Naive thymus-derived CD4-positive, alpha-beta T cell (primary cell): ENCODE results near the gene MMS22L. TPM values are rescaled to one million over a fixed set of nuclear protein-coding genes. Genes with fewer than 3 reads are reported as not detected.
A peak's percentile ranks its signal among the peaks of the same experiment; 100 is the strongest.

Experiments used
- ATAC-seq: fragments of 150-1000 bp; cut with Tn5 transposase; 2 replicates; pipeline ENCODE4 v1.10.0; 2021; ENCODE audit warnings: mild to moderate bottlenecking, moderate library complexity
- CTCF ChIA-PET: fragments of 350-600 bp; sonication (Branson Sonifier 250); formaldehyde crosslinking; loops from one replicate; lab custom pipeline; 2021; ENCODE audit warnings: antibody characterized with exemption; lab: Charles Lee
- POLR2A ChIA-PET: fragments of 350-600 bp; sonication (Branson Sonifier 250); formaldehyde crosslinking; loops from one replicate; lab custom pipeline; 2021; ENCODE audit warnings: antibody characterized with exemption, inconsistent platforms; lab: Charles Lee
- DNase-seq, 9 donors: peaks; one replicate each; pipeline versions ENCODE4 v3.0.0 to v3.0.0-alpha.2; 2020 to 2022; ENCODE audit warnings: mixed read lengths in 1 of 9
- H3K27ac ChIP-seq: one replicate; pipeline ENCODE4 v1.7.0; 2013; ENCODE audit warnings: mild to moderate bottlenecking, low read depth, low read length, moderate library complexity
- H3K27me3 ChIP-seq, 2 donors: one replicate each; pipeline ENCODE4 v1.7.0; 2013; ENCODE audit warnings: low read length in 2 of 2, mild to moderate bottlenecking in 2 of 2, moderate library complexity in 2 of 2; ENCODE audit not compliant: control insufficient read depth in 2 of 2, insufficient read depth in 2 of 2
- H3K36me3 ChIP-seq, 3 experiments: 1 replicate in 2 of 3; 2 replicates in 1 of 3; pipeline ENCODE4 v1.7.0; 2013; ENCODE audit warnings: low read length in 3 of 3, mild to moderate bottlenecking in 3 of 3, moderate library complexity in 1 of 3; ENCODE audit not compliant: insufficient read depth in 3 of 3, control insufficient read depth in 2 of 3
- H3K4me1 ChIP-seq, 2 donors: one replicate each; pipeline ENCODE4 v1.7.0; 2013; ENCODE audit warnings: low read length in 2 of 2, mild to moderate bottlenecking in 2 of 2, moderate library complexity in 1 of 2; ENCODE audit not compliant: control insufficient read depth in 2 of 2, insufficient read depth in 2 of 2
- H3K4me3 ChIP-seq: 2 replicates; pipeline ENCODE4 v1.7.0; 2013; ENCODE audit warnings: mild to moderate bottlenecking, low read length
- H3K9me3 ChIP-seq, 3 experiments: 1 replicate in 2 of 3; 2 replicates in 1 of 3; pipeline ENCODE4 v1.7.0; 2013; ENCODE audit warnings: low read length in 3 of 3; ENCODE audit not compliant: control insufficient read depth in 2 of 3
- H3K27ac Mint-ChIP-seq, 9 donors: one replicate each; pipeline ENCODE4 v1.8.0; 2020 to 2022; ENCODE audit warnings: mixed read lengths in 9 of 9, mild to moderate bottlenecking in 8 of 9, moderate library complexity in 5 of 9, inconsistent platforms in 2 of 9
- H3K27me3 Mint-ChIP-seq, 5 donors: one replicate each; pipeline ENCODE4 v1.8.0; 2021 to 2022; ENCODE audit warnings: mixed read lengths in 5 of 5, mild to moderate bottlenecking in 1 of 5
- H3K36me3 Mint-ChIP-seq, 5 donors: one replicate each; pipeline ENCODE4 v1.8.0; 2020 to 2022; ENCODE audit warnings: mixed read lengths in 5 of 5, mild to moderate bottlenecking in 3 of 5, inconsistent platforms in 1 of 5
- H3K4me1 Mint-ChIP-seq, 7 donors: one replicate each; pipeline ENCODE4 v1.8.0; 2020 to 2022; ENCODE audit warnings: mixed read lengths in 7 of 7, mild to moderate bottlenecking in 3 of 7, inconsistent platforms in 1 of 7
- H3K4me3 Mint-ChIP-seq, 10 donors: one replicate each; pipeline ENCODE4 v1.8.0; 2020 to 2022; ENCODE audit warnings: mild to moderate bottlenecking in 10 of 10, mixed read lengths in 10 of 10, moderate library complexity in 6 of 10, inconsistent platforms in 2 of 10
- H3K9me3 Mint-ChIP-seq, 11 donors: one replicate each; pipeline ENCODE4 v1.8.0; 2020 to 2022; ENCODE audit warnings: mixed read lengths in 11 of 11, mild to moderate bottlenecking in 4 of 11, inconsistent platforms in 1 of 11, moderate library complexity in 1 of 11
- intact Hi-C, 2 donors: fragments of 100-400 bp; cut with micrococcal nuclease; formaldehyde crosslinking; loops; one replicate each; pipeline ENCODE4 v1.15.1; 2023
- polyA plus RNA-seq, 2 donors: library from polyadenylated mRNA; unstranded; fragments of 300-500 nt; fragmentation: Illumina TruSeq; gene quantifications; one replicate each; pipeline ENCODE4 v1.2.3, GENCODE V29; 2021
- total RNA-seq, 6 experiments: library from RNA in 5 of 6; stranded (reverse) in 5 of 6; gene quantifications; 1 replicate in 5 of 6; 2 replicates in 1 of 6; pipeline ENCODE4 v1.2.3 and lab custom pipeline; 2021 to 2026

The MMS22L gene
- total and polyA plus RNA-seq, 7 experiments from 2014 or later: 4.0 to 48.1 (median 12.1) TPM

GRCh38 chr6:97305414-97306066, 22.5 kb upstream of the MMS22L start:
- H3K9me3 Mint-ChIP-seq: peaks cover 0 to 1% (median 0%) of the 10 kb centered on the region in 11 donors
- peaks cover 0 to 2% (median 0%) of the 10 kb centered on the region in 7 donors for H3K4me1 Mint-ChIP-seq
- no peaks in the 10 kb centered on the region for H3K27me3 ChIP-seq
- ChIA-PET CTCF (interaction anchor here (0.6 kb wide), 1 partner anchor 67 kb away, joined by 3 read pairs; no protein-coding TSS in a partner anchor), POLR2A (no interaction called here)
- no peak overlapping the region for H3K27ac Mint-ChIP-seq
- no peak for DNase-seq
- intact Hi-C loops: no loop called here
- no peak overlapping the region for H3K4me3 ChIP-seq
- no peak for ATAC-seq
- peaks cover 0 to 33% (median 19%) of the 10 kb centered on the region in 5 donors for H3K27me3 Mint-ChIP-seq
- H3K4me3 Mint-ChIP-seq: no peak overlapping the region
- no peaks in the 10 kb centered on the region for H3K36me3 Mint-ChIP-seq
- H3K27ac ChIP-seq: no peak overlapping the region
- H3K9me3 ChIP-seq: no peaks in the 10 kb centered on the region
- H3K4me1 ChIP-seq: no peaks in the 10 kb centered on the region
- no peaks in the 10 kb centered on the region for H3K36me3 ChIP-seq

DNA sequence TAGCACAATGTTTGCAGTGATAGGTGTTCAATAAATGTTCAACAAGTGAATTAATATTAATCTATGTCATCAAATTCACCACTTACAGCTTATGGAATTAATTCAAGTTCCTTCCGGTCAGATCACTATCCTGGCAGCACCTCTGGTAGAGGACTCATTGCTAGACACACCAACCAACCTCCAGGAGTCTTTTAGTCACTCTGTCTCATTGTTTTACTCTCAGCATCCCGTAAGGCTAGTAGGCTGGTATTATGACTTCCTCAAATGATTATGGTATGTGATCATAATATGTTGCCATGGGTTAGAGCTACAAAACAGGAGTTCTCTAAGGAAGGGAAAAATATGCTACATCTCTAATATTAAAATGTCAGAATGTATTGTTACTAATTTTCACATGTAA, 21.7 kb upstream of the MMS22L start:
- Mint-ChIP-seq H3K4me1 (peaks cover 0 to 5% (median 0%) of the 10 kb centered on the region in 7 donors), H3K36me3 (no peaks in the 10 kb centered on the region), H3K4me3 (no peak overlapping the region), H3K27ac (no peak overlapping the region), H3K27me3 (peaks cover 0 to 34% (median 23%) of the 10 kb centered on the region in 5 donors), H3K9me3 (peaks cover 0 to 1% (median 0%) of the 10 kb centered on the region in 11 donors)
- H3K4me3 ChIP-seq: no peak overlapping the region
- intact Hi-C loops: no loop called here
- H3K36me3 ChIP-seq: no peaks in the 10 kb centered on the region
- CTCF ChIA-PET: no interaction called here
- ATAC-seq (no peak), DNase-seq (no peak)
- H3K27me3 ChIP-seq: no peaks in the 10 kb centered on the region
- no peaks in the 10 kb centered on the region for H3K9me3 ChIP-seq
- no peak overlapping the region for H3K27ac ChIP-seq
- no peaks in the 10 kb centered on the region for H3K4me1 ChIP-seq
- POLR2A ChIA-PET: no interaction called here

GRCh38 chr6:97294451-97294850, 11.4 kb upstream of the MMS22L start:
- peaks cover 0 to 6% (median 0%) of the 10 kb centered on the region in 7 donors for H3K4me1 Mint-ChIP-seq
- H3K36me3 ChIP-seq: no peaks in the 10 kb centered on the region
- H3K27me3 ChIP-seq: no peaks in the 10 kb centered on the region
- no peak overlapping the region for H3K4me3 ChIP-seq
- peaks cover 0 to 5% (median 4%) of the 10 kb centered on the region in 5 donors for H3K36me3 Mint-ChIP-seq
- H3K9me3 ChIP-seq: no peaks in the 10 kb centered on the region
- no peak overlapping the region for H3K27ac Mint-ChIP-seq
- intact Hi-C loops: no loop called here
- peak overlapping the region in 1 of 10 donors; percentile 22 for H3K4me3 Mint-ChIP-seq
- peaks cover 21 to 39% (median 35%) of the 10 kb centered on the region in 5 donors for H3K27me3 Mint-ChIP-seq
- ChIA-PET CTCF (no interaction called here), POLR2A (no interaction called here)
- no peaks in the 10 kb centered on the region for H3K4me1 ChIP-seq
- no peak overlapping the region for H3K27ac ChIP-seq
- DNase-seq (no peak), ATAC-seq (no peak)
- peaks cover 0 to 13% (median 4%) of the 10 kb centered on the region in 11 donors for H3K9me3 Mint-ChIP-seq

DNA sequence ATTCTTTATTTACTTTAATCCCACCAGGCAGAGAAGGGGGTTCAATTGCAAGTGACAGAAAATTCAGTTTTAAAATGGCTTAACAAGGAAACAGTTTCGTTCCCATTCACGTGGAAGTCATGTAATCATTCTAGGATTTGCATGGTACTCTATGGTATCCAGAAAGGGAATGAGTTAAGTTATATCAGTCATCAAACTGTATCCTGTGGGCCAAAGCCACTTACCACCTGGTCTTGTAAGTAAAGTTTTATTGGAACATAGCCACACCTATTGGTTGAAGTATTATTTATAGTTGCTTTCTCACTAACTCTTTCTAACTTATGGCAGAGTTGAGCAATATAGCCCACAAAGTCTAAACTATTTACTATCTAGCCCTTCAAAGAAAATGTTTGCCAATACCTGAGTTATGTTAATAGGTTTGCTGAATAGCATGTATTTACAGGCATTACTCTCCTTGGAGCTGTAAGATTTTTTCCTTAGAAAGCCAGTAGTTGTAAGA, 10.2 kb upstream of the MMS22L start:
- no peak for DNase-seq
- ChIA-PET POLR2A (no interaction called here), CTCF (no interaction called here)
- Histone ChIP-seq H3K4me1 (no peaks in the 10 kb centered on the region), H3K36me3 (no peaks in the 10 kb centered on the region), H3K9me3 (no peaks in the 10 kb centered on the region), H3K27ac (no peak overlapping the region), H3K27me3 (no peaks in the 10 kb centered on the region), H3K4me3 (no peak overlapping the region)
- peaks cover 0 to 16% (median 9%) of the 10 kb centered on the region in 11 donors for H3K9me3 Mint-ChIP-seq
- ATAC-seq: no peak
- intact Hi-C loops: no loop called here
- no peak overlapping the region for H3K4me3 Mint-ChIP-seq
- peaks cover 15 to 37% (median 30%) of the 10 kb centered on the region in 5 donors for H3K27me3 Mint-ChIP-seq
- peaks cover 0 to 5% (median 4%) of the 10 kb centered on the region in 5 donors for H3K36me3 Mint-ChIP-seq
- peaks cover 0 to 6% (median 0%) of the 10 kb centered on the region in 7 donors for H3K4me1 Mint-ChIP-seq
- no peak overlapping the region for H3K27ac Mint-ChIP-seq

DNA sequence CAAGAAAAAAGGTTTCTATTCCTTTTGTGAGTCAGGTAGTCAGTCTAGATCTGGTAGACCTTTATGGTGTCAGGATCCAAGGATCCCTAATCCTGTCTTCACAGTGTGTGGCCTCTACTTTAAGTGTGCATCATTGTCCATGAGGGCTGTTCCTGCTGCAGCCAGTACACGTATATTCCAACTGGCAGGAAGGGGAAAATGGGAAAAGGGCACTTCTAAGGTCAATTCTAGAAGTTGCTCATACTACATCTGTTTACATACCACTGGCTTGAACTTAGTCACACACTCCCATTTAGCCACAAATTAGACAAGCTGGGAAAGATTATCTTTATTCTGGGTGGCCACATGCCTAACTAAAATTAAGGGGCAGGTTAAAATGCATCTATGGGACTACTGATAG, 9.7 kb upstream of the MMS22L start:
- Mint-ChIP-seq H3K4me3 (no peak overlapping the region), H3K27ac (no peak overlapping the region), H3K4me1 (peaks cover 0 to 6% (median 0%) of the 10 kb centered on the region in 7 donors), H3K36me3 (peaks cover 0 to 3% (median 3%) of the 10 kb centered on the region in 5 donors), H3K27me3 (peaks cover 15 to 35% (median 28%) of the 10 kb centered on the region in 5 donors), H3K9me3 (peaks cover 0 to 16% (median 9%) of the 10 kb centered on the region in 11 donors)
- Histone ChIP-seq H3K4me1 (no peaks in the 10 kb centered on the region), H3K9me3 (no peaks in the 10 kb centered on the region), H3K27ac (no peak overlapping the region), H3K4me3 (no peak overlapping the region), H3K27me3 (no peaks in the 10 kb centered on the region), H3K36me3 (no peaks in the 10 kb centered on the region)
- DNase-seq (no peak), ATAC-seq (no peak)
- intact Hi-C loops: no loop called here
- CTCF ChIA-PET: no interaction called here
- POLR2A ChIA-PET: no interaction called here

DNA sequence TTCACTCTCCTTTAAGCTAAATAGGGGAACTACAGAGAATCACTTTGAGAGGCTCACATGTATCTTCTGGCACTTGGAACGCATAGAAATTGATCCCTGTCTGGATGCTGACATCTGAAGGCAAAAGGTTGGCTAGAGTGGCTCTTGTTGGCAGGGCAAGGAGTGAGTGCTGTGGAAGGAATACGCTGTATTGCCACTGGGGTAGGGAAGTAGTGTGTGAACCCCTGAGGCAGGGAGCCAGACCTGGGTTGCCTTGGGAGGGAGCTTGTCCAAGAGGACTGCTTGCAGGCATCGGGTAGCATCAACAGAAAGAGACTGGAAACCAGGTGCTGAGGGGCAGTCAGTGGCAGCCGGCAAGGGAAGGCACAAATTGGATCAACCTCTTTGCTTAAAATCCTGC, 8.9 kb upstream of the MMS22L start:
- intact Hi-C loops: no loop called here
- H3K4me1 ChIP-seq: no peaks in the 10 kb centered on the region
- no peak overlapping the region for H3K27ac ChIP-seq
- no peak for ATAC-seq
- no peak for DNase-seq
- H3K9me3 ChIP-seq: no peaks in the 10 kb centered on the region
- H3K4me3 Mint-ChIP-seq: no peak overlapping the region
- no peaks in the 10 kb centered on the region for H3K36me3 ChIP-seq
- peaks cover 15 to 32% (median 25%) of the 10 kb centered on the region in 5 donors for H3K27me3 Mint-ChIP-seq
- POLR2A ChIA-PET: no interaction called here
- no peak overlapping the region for H3K4me3 ChIP-seq
- H3K27me3 ChIP-seq: no peaks in the 10 kb centered on the region
- H3K9me3 Mint-ChIP-seq: peaks cover 0 to 16% (median 6%) of the 10 kb centered on the region in 11 donors
- peaks cover 0 to 2% (median 0%) of the 10 kb centered on the region in 5 donors for H3K36me3 Mint-ChIP-seq
- H3K27ac Mint-ChIP-seq: no peak overlapping the region
- CTCF ChIA-PET: no interaction called here
- peaks cover 0 to 6% (median 0%) of the 10 kb centered on the region in 7 donors for H3K4me1 Mint-ChIP-seq
